ENCODE results near the gene HSD17B12.

Gene HSD17B12

DNA sequence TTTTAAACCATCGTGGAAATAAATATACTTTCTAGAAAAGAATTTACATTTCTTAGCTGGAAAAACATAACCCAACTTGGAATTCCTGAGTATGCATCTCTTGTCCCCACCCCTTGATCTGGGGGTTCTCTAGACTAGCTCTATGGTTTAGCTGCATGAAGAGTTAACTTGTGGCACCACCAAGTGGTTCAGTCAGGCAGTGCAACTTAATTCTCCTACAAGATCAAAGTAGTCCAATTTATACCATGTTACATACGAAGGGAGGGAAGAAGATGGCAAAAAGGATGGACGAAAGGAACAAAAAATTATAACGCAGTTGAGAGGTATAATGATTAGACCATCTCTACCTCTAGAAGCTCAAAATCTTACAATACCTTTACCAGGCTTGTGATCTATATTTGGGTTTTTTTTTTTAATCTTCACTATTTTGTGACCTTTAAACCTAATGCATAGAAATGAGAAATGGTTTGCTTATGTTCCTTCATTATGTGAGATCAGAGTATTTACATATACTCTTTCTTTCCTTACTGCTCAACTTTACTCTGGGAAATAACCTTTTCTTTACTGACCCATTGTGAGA lies 171.6 kb downstream of the HSD17B12 start:
- no peak overlapping the region for H3K4me3 ChIP-seq (ENCODE audit: low read length)
- TF ChIP-seq, protein P1, sequence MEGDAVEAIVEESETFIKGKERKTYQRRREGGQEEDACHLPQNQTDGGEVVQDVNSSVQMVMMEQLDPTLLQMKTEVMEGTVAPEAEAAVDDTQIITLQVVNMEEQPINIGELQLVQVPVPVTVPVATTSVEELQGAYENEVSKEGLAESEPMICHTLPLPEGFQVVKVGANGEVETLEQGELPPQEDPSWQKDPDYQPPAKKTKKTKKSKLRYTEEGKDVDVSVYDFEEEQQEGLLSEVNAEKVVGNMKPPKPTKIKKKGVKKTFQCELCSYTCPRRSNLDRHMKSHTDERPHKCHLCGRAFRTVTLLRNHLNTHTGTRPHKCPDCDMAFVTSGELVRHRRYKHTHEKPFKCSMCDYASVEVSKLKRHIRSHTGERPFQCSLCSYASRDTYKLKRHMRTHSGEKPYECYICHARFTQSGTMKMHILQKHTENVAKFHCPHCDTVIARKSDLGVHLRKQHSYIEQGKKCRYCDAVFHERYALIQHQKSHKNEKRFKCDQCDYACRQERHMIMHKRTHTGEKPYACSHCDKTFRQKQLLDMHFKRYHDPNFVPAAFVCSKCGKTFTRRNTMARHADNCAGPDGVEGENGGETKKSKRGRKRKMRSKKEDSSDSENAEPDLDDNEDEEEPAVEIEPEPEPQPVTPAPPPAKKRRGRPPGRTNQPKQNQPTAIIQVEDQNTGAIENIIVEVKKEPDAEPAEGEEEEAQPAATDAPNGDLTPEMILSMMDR (conservative IDR thresholded peaks at IDR 0.05; ENCODE audit: low read length), result peak; percentile 93

DNA sequence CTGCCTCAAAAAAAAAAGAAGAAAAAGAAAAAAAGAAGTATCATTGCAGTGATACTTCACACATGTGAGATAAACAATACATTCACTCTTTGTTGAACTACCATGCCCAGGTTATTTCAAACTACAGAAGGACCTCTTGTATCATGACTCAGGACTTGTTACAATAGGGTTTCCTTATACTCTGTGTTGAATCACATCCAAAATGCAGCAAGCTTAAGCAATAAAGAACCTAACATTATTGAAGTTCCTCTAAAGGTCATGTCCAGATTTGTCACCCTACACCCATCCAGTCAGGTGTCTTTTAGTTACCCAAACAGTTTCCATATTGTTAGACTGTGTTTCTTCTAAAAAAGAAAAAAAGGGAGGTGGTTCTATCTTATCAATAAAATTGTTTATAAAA lies 173.2 kb downstream of the HSD17B12 start:
- DNase-seq (ENCODE audit: low read depth), result peak; percentile 21
- TF ChIP-seq, protein P1 (conservative IDR thresholded peaks at IDR 0.05; ENCODE audit: low read length), result no peak
- H3K4me3 ChIP-seq (ENCODE audit: low read length), result no peak overlapping the region

More for the DNA sequence above, 171.6 kb downstream of the HSD17B12 start:
- peak; percentile 79 for DNase-seq (ENCODE audit: low read depth)

DNA sequence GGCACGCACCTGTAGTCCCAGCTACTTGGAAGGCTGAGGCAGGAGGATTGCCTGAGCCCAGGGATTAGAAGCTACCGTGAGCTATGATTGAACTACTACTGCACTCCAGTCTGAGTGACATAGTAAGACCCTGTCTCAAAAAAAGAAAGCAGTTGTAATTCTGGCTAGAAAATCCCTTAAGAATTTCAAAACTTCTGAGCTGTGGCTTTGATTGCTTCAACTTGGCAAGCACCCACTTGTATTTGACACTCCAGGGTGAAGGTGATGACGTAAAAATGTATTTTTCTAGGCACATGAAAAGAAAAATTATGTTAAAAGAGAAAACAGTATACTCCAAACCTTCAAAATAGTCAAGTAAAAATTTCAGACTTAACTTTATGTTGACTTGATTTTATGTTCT lies 176.5 kb downstream of the HSD17B12 start:
- TF ChIP-seq, protein P1 (conservative IDR thresholded peaks at IDR 0.05; ENCODE audit: low read length), result no peak
- H3K4me3 ChIP-seq (ENCODE audit: low read length), result no peak overlapping the region
- DNase-seq (ENCODE audit: low read depth), result no peak

DNA sequence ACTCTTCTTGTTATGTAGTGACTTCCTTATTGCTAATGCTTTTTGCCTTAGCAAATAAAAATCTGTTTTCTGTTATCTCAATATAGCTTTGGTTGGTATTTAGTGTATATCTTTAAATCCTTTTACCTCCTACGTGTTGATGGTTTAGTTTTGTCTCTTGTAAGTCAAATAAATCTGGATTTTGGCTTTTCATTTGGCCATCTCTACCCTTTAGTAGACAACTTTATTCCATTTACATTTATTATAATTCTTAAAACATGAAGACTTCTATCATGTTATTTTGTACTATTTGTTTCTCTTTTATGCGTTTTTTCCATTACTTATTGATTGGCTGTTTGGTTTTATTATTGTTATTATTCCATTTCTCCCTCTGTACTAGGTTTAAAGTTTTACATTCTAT lies 180.6 kb downstream of the HSD17B12 start:
- no peak for DNase-seq (ENCODE audit: low read depth)
- H3K4me3 ChIP-seq (ENCODE audit: low read length), result no peak overlapping the region
- TF ChIP-seq, protein P1 (conservative IDR thresholded peaks at IDR 0.05; ENCODE audit: low read length), result no peak

DNA sequence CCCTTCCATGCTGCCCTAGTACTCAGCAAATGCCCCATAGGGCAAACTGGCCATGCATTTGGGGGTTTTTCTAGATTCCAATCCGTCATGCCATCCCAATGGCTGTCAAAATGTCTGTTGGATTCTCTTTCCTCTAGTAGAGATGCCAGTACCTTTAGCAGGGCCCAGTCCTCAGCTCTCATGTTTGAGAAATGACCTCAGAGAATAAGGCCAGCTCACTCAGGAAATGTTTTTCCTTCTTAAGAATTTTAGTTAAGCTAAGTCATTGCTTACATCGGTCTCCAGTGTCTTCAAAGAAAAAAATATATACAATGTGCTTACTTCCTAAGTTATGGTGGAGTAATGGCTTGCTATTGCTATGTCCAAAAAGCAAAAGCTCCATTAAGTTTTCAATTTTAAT lies 186.0 kb downstream of the HSD17B12 start:
- TF ChIP-seq, protein P1 (conservative IDR thresholded peaks at IDR 0.05; ENCODE audit: low read length), result no peak
- DNase-seq (ENCODE audit: low read depth), result peak; percentile 9
- H3K4me3 ChIP-seq (ENCODE audit: low read length), result no peak overlapping the region

DNA sequence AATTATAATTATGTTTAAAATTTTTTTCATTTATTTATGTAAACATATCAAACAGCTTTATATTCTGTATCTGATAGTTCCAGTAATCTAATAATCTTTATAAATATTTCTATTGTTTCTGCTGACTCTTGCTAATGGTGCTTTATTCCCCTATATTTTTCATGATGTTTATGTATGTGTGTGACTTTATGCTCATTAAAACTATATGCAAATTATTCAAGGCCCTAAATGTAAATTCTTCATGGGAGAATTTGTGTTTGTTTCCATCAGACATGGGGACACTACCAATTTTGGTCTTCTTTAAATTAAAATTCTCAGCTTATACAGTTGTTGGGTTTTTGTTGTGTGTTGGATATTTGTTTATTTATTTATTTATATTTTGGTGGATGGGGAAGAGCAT lies 186.4 kb downstream of the HSD17B12 start:
- TF ChIP-seq, protein P1 (conservative IDR thresholded peaks at IDR 0.05; ENCODE audit: low read length), result no peak
- no peak for DNase-seq (ENCODE audit: low read depth)
- no peak overlapping the region for H3K4me3 ChIP-seq (ENCODE audit: low read length)

DNA sequence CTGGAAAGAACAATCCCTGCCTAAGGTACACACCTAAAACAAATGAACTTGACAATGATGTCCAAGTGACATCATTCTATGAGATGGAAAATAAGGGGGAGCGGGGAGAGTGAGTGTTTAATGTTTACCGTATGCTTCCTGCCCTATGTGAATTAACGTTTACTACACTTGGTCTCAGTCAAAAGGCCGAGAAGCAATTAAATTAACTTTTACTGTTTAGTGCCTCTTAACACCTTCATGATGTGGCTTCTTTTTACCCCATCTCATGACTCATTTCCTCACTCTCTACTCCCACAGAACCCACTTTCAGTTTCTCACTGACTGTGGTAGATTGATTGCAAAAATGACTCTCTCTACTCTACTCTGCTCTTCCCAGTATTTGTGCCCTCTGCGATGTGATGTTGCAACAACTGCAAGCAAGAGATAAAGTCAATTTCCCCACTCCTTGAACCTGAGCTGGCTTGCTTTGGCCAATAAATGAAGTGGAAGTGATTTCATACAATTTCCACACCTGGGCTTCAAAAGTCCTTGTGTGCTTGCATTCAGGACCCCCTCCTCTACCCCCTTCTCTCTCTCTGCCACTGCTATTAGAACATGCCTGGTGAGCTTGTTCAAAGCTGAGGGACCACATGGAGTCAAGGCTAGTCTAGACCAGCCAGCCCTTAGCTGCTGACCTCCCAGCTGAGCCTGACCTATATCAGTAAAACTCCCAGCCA lies 188.5 kb downstream of the HSD17B12 start:
- TF ChIP-seq, protein P1 (conservative IDR thresholded peaks at IDR 0.05; ENCODE audit: low read length), result no peak
- H3K4me3 ChIP-seq (ENCODE audit: low read length), result no peak overlapping the region

More for the DNA sequence above, 188.5 kb downstream of the HSD17B12 start:
- peak; percentile 76 for DNase-seq (ENCODE audit: low read depth)
